H1 (cell line): ENCODE results near the gene MILR1. TPM values are rescaled to one million over a fixed set of nuclear protein-coding genes. Genes with fewer than 3 reads are reported as not detected.

Source experiments
- TEAD4 ChIP-seq: IDR thresholded peaks from 2 replicates; pipeline ENCODE4 v1.6.1; 2012; ENCODE audit warnings: low read depth, low read length, inconsistent platforms, mixed read lengths
- polyA plus RNA-seq, 7 experiments: library from polyadenylated mRNA; depleted of rRNA in 3 of 7; stranded (reverse) in 5 of 7; unstranded in 2 of 7; fragments of >200 nt in 5 of 7; fragments of 200-250 nt in 2 of 7; gene quantifications; 1 replicate in 5 of 7; 2 replicates in 1 of 7; 4 replicates in 1 of 7; pipeline versions ENCODE4 v1.2.1 to v1.2.3, GENCODE V29; 2011 to 2013; ENCODE audit warnings: missing spikeins in 2 of 7, mixed read lengths in 2 of 7
- total RNA-seq: library from RNA; stranded (reverse); fragmentation: NEBNext Ultra II Directional; extraction: Animal tissue kit (Norgen Biotek cat#: 25700); gene quantifications from 2 replicates; pipeline ENCODE4 v1.2.1, GENCODE V29; 2021
- TF ChIP-seq, protein P1 (sequence below): fragments of 300-600 bp; sonication (generic); IDR thresholded peaks from 2 replicates; pipeline ENCODE4 v1.7.1; 2012; ENCODE audit warnings: low read length, moderate library complexity, mild to moderate bottlenecking, inconsistent platforms; ENCODE audit not compliant: insufficient replicate concordance

Gene MILR1
- total and polyA plus RNA-seq, 2 of the 8 experiments (the other 6 are each of a cell fraction or from before 2014, with no cell fraction given) = not detected

GRCh38 chr17:64457156-64457555, 8.2 kb downstream of the MILR1 start (continued):
- TF ChIP-seq, protein P1, sequence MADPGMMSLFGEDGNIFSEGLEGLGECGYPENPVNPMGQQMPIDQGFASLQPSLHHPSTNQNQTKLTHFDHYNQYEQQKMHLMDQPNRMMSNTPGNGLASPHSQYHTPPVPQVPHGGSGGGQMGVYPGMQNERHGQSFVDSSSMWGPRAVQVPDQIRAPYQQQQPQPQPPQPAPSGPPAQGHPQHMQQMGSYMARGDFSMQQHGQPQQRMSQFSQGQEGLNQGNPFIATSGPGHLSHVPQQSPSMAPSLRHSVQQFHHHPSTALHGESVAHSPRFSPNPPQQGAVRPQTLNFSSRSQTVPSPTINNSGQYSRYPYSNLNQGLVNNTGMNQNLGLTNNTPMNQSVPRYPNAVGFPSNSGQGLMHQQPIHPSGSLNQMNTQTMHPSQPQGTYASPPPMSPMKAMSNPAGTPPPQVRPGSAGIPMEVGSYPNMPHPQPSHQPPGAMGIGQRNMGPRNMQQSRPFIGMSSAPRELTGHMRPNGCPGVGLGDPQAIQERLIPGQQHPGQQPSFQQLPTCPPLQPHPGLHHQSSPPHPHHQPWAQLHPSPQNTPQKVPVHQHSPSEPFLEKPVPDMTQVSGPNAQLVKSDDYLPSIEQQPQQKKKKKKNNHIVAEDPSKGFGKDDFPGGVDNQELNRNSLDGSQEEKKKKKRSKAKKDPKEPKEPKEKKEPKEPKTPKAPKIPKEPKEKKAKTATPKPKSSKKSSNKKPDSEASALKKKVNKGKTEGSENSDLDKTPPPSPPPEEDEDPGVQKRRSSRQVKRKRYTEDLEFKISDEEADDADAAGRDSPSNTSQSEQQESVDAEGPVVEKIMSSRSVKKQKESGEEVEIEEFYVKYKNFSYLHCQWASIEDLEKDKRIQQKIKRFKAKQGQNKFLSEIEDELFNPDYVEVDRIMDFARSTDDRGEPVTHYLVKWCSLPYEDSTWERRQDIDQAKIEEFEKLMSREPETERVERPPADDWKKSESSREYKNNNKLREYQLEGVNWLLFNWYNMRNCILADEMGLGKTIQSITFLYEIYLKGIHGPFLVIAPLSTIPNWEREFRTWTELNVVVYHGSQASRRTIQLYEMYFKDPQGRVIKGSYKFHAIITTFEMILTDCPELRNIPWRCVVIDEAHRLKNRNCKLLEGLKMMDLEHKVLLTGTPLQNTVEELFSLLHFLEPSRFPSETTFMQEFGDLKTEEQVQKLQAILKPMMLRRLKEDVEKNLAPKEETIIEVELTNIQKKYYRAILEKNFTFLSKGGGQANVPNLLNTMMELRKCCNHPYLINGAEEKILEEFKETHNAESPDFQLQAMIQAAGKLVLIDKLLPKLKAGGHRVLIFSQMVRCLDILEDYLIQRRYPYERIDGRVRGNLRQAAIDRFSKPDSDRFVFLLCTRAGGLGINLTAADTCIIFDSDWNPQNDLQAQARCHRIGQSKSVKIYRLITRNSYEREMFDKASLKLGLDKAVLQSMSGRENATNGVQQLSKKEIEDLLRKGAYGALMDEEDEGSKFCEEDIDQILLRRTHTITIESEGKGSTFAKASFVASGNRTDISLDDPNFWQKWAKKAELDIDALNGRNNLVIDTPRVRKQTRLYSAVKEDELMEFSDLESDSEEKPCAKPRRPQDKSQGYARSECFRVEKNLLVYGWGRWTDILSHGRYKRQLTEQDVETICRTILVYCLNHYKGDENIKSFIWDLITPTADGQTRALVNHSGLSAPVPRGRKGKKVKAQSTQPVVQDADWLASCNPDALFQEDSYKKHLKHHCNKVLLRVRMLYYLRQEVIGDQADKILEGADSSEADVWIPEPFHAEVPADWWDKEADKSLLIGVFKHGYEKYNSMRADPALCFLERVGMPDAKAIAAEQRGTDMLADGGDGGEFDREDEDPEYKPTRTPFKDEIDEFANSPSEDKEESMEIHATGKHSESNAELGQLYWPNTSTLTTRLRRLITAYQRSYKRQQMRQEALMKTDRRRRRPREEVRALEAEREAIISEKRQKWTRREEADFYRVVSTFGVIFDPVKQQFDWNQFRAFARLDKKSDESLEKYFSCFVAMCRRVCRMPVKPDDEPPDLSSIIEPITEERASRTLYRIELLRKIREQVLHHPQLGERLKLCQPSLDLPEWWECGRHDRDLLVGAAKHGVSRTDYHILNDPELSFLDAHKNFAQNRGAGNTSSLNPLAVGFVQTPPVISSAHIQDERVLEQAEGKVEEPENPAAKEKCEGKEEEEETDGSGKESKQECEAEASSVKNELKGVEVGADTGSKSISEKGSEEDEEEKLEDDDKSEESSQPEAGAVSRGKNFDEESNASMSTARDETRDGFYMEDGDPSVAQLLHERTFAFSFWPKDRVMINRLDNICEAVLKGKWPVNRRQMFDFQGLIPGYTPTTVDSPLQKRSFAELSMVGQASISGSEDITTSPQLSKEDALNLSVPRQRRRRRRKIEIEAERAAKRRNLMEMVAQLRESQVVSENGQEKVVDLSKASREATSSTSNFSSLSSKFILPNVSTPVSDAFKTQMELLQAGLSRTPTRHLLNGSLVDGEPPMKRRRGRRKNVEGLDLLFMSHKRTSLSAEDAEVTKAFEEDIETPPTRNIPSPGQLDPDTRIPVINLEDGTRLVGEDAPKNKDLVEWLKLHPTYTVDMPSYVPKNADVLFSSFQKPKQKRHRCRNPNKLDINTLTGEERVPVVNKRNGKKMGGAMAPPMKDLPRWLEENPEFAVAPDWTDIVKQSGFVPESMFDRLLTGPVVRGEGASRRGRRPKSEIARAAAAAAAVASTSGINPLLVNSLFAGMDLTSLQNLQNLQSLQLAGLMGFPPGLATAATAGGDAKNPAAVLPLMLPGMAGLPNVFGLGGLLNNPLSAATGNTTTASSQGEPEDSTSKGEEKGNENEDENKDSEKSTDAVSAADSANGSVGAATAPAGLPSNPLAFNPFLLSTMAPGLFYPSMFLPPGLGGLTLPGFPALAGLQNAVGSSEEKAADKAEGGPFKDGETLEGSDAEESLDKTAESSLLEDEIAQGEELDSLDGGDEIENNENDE = no peak
- no peak for TF ChIP-seq TEAD4
